ENCODE measurements around the gene RTKN2.

GRCh38 chr10:62147425-62147824, 121.2 kb downstream of the RTKN2 start:
- no peak for TF ChIP-seq ZBED1 (IDR thresholded peaks at IDR 0.05)
- TF ChIP-seq POLR2AphosphoS5 (IDR thresholded peaks at IDR 0.05; ENCODE audit: control insufficient read depth, insufficient read depth, low read depth, low read length): no peak
- TF ChIP-seq CXXC5 (CRISPR knock-in tag; IDR thresholded peaks at IDR 0.05): no peak
- TF ChIP-seq NR2C2 (CRISPR knock-in tag; IDR thresholded peaks at IDR 0.05): no peak
- no peak for TF ChIP-seq NR2C2 (tag; IDR thresholded peaks at IDR 0.05)
- TF ChIP-seq, protein P1, sequence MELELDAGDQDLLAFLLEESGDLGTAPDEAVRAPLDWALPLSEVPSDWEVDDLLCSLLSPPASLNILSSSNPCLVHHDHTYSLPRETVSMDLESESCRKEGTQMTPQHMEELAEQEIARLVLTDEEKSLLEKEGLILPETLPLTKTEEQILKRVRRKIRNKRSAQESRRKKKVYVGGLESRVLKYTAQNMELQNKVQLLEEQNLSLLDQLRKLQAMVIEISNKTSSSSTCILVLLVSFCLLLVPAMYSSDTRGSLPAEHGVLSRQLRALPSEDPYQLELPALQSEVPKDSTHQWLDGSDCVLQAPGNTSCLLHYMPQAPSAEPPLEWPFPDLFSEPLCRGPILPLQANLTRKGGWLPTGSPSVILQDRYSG (tag; conservative IDR thresholded peaks at IDR 0.05; ENCODE audit: low read depth): no peak
- no peak for TF ChIP-seq ZNF140 (CRISPR knock-in tag; IDR thresholded peaks at IDR 0.05)
- TF ChIP-seq EZH2 (IDR thresholded peaks at IDR 0.05; ENCODE audit: borderline replicate concordance, low read depth, low read length): no peak
- no peak for TF ChIP-seq PRPF4 (IDR thresholded peaks at IDR 0.05; ENCODE audit: insufficient read depth, low read depth, low read length, poor library complexity, severe bottlenecking)
- TF ChIP-seq SPI1 (IDR thresholded peaks at IDR 0.05; ENCODE audit: borderline replicate concordance, low read depth, low read length): no peak
- no peak for TF ChIP-seq KLF13 (tag; IDR thresholded peaks at IDR 0.05; ENCODE audit: borderline replicate concordance, low read depth)
- no peak for TF ChIP-seq TBP (optimal IDR thresholded peaks at IDR 0.05; ENCODE audit: low read depth, low read length)
- no peak for TF ChIP-seq ZNF354B (CRISPR knock-in tag; IDR thresholded peaks at IDR 0.05)
- TF ChIP-seq POLR2G (IDR thresholded peaks at IDR 0.05; ENCODE audit: low read depth, low read length): no peak

Data from K562 (cell line).